ENCODE results near the gene ANXA6.

- TF ChIP-seq CTCF (IDR thresholded peaks at IDR 0.05; ENCODE audit: insufficient read depth, low read depth, low read length) (no peak), EZH2 (IDR thresholded peaks at IDR 0.05; ENCODE audit: insufficient read depth, low read length) (no peak)
Measured at GRCh38 chr5:151132963-151133362, 24.6 kb downstream of the ANXA6 start.
